Endothelial cell of umbilical vein (primary cell): ENCODE measurements around the gene ZNF362. TPM values are rescaled to one million over a fixed set of nuclear protein-coding genes. Genes with fewer than 3 reads are reported as not detected.

Source experiments
- BruUV-seq: library from RNA; stranded (reverse); fragments of 400-500 nt; replicated peaks from 2 replicates; lab custom pipeline; 2021; lab: Mats Ljungman, UMichigan
- CTCF ChIA-PET: fragments of 300-600, 350-600 bp; sonication (Branson Sonifier 250); formaldehyde crosslinking; loops from one replicate; lab custom pipeline; 2021; ENCODE audit warnings: antibody characterized with exemption, inconsistent platforms; lab: Charles Lee
- POLR2A ChIA-PET: fragments of 300-600, 350-600 bp; sonication (Branson Sonifier 250); formaldehyde crosslinking; loops from one replicate; lab custom pipeline; 2021; ENCODE audit warnings: antibody characterized with exemption, inconsistent platforms; lab: Charles Lee
- DNase-seq: peaks from one replicate; pipeline ENCODE4 v3.0.0-alpha.2; 2011; ENCODE audit warnings: low read depth, low spot score
- FAIRE-seq: peaks from 2 replicates; lab custom pipeline; 2011; peaks lifted over from hg19 to GRCh38; lab: Jason Lieb, UNC
- H2AFZ ChIP-seq: 2 replicates; pipeline ENCODE4 v1.6.0; 2012; ENCODE audit warnings: low read depth, low read length, control low read depth, inconsistent platforms
- H3K27ac ChIP-seq: 2 replicates; pipeline ENCODE4 v1.5.1; 2011; ENCODE audit warnings: low read depth, mild to moderate bottlenecking, control low read depth, low read length, moderate library complexity; ENCODE audit not compliant: insufficient read depth
- H3K27me3 ChIP-seq, 2 experiments: 2 replicates each; pipeline versions ENCODE4 v1.6.0 to v1.6.1; 2011; ENCODE audit warnings: low read length in 2 of 2, mixed read lengths in 1 of 2; ENCODE audit not compliant: control insufficient read depth in 2 of 2, insufficient read depth in 2 of 2
- H3K36me3 ChIP-seq, 2 experiments: 2 replicates in 1 of 2; 3 replicates in 1 of 2; pipeline ENCODE4 v1.5.1; 2011; ENCODE audit warnings: low read length in 2 of 2, mild to moderate bottlenecking in 1 of 2, moderate library complexity in 1 of 2; ENCODE audit not compliant: control insufficient read depth in 2 of 2, insufficient read depth in 2 of 2; ENCODE audit errors: extremely low read depth in 1 of 2
- H3K4me1 ChIP-seq: 3 replicates; pipeline ENCODE4 v1.5.1; 2011; ENCODE audit warnings: mild to moderate bottlenecking, low read length; ENCODE audit not compliant: control insufficient read depth, insufficient read depth; ENCODE audit errors: extremely low read depth
- H3K4me2 ChIP-seq: 2 replicates; pipeline ENCODE4 v1.6.1; 2011; ENCODE audit warnings: low read length, control low read depth, mixed read lengths; ENCODE audit not compliant: insufficient read depth
- H3K4me3 ChIP-seq, 3 experiments: fragments of 200-600 bp in 1 of 3; sonication (generic), shearing (Covaris generic) in 1 of 3; replicated peaks in 1 of 3; 2 replicates each; pipeline ENCODE4 v1.5.1; 2011 to 2016; ENCODE audit warnings: control low read depth in 3 of 3, low read length in 3 of 3, mild to moderate bottlenecking in 2 of 3, inconsistent platforms in 1 of 3, low read depth in 1 of 3, moderate library complexity in 1 of 3; ENCODE audit not compliant: insufficient read depth in 1 of 3
- H3K79me2 ChIP-seq: 2 replicates; pipeline ENCODE4 v1.6.0; 2012; ENCODE audit warnings: low read length, inconsistent platforms; ENCODE audit not compliant: control insufficient read depth, insufficient read depth
- H3K9ac ChIP-seq: replicated peaks from 2 replicates; pipeline ENCODE3; 2011; ENCODE audit warnings: low read length, control low read depth; ENCODE audit not compliant: insufficient read depth; ENCODE audit errors: extremely low read depth
- H3K9me1 ChIP-seq: replicated peaks from 3 replicates; pipeline ENCODE4 v1.6.0; 2011; ENCODE audit warnings: mild to moderate bottlenecking, low read length; ENCODE audit not compliant: control insufficient read depth, insufficient read depth; ENCODE audit errors: extremely low read depth
- H3K9me3 ChIP-seq: replicated peaks from 2 replicates; pipeline ENCODE4 v1.5.1; 2012; ENCODE audit warnings: low read length, inconsistent platforms; ENCODE audit not compliant: control insufficient read depth, insufficient read depth
- H4K20me1 ChIP-seq: replicated peaks from 2 replicates; pipeline ENCODE3; 2011; ENCODE audit warnings: mild to moderate bottlenecking, low read length; ENCODE audit not compliant: control insufficient read depth, insufficient read depth; ENCODE audit errors: extremely low read depth
- CTCF ChIP-seq, 2 donors: IDR thresholded peaks; 1 replicate in 1 of 2; 2 replicates in 1 of 2; pipeline ENCODE4 v1.5.1; 2011; ENCODE audit warnings: low read length in 2 of 2, mild to moderate bottlenecking in 2 of 2, moderate library complexity in 2 of 2, control low read depth in 1 of 2, inconsistent platforms in 1 of 2, low read depth in 1 of 2; ENCODE audit not compliant: insufficient read depth in 1 of 2; ENCODE audit errors: extremely low read depth in 1 of 2
- EZH2 ChIP-seq: IDR thresholded peaks from 2 replicates; pipeline ENCODE4 v1.6.1; 2012; ENCODE audit warnings: borderline replicate concordance, low read depth, mild to moderate bottlenecking, moderate library complexity, low read length, inconsistent platforms; ENCODE audit not compliant: severe bottlenecking
- FOS ChIP-seq: IDR thresholded peaks from 2 replicates; pipeline ENCODE4 v1.6.1; 2011; ENCODE audit warnings: mild to moderate bottlenecking, low read length, moderate library complexity, borderline replicate concordance; ENCODE audit not compliant: insufficient read depth
- GATA2 ChIP-seq: IDR thresholded peaks from 2 replicates; pipeline ENCODE4 v1.7.0; 2011; ENCODE audit warnings: low read depth, mild to moderate bottlenecking, moderate library complexity, mixed read lengths, low read length; ENCODE audit not compliant: insufficient read length, insufficient read depth
- JUN ChIP-seq: IDR thresholded peaks from 2 replicates; pipeline ENCODE4 v1.6.1; 2011; ENCODE audit warnings: borderline replicate concordance, low read depth; ENCODE audit not compliant: insufficient read length, insufficient read depth
- MAX ChIP-seq: IDR thresholded peaks from 2 replicates; pipeline ENCODE4 v1.6.1; 2011; ENCODE audit not compliant: insufficient read depth, insufficient read length
- MYC ChIP-seq: IDR thresholded peaks from one replicate; pipeline ENCODE4 v1.6.1; 2011; ENCODE audit warnings: mild to moderate bottlenecking, low read depth, low read length
- POLR2A ChIP-seq: IDR thresholded peaks from 2 replicates; pipeline ENCODE4 v1.6.1; 2012; ENCODE audit warnings: low read depth, mild to moderate bottlenecking, control low read depth, low read length
- POLR2AphosphoS5 ChIP-seq: IDR thresholded peaks from 2 replicates; pipeline ENCODE4 v1.6.1; 2012; ENCODE audit warnings: low read depth, mild to moderate bottlenecking, control low read depth, low read length, moderate library complexity; ENCODE audit not compliant: insufficient read depth
- dilution Hi-C: fragments of 300-500 bp; cut with MboI; formaldehyde crosslinking; loops from one replicate; pipeline ENCODE4 v1.15.0; 2019; ENCODE audit warnings: low sequenced_read_pairs; ENCODE audit not compliant: extremely low pct_ligation_motif_present
- intact Hi-C: fragments of 100-400 bp; cut with micrococcal nuclease; formaldehyde crosslinking; loops from one replicate; pipeline ENCODE4 v1.10.0; 2022
- polyA plus RNA-seq, 4 experiments: library from polyadenylated mRNA; depleted of rRNA in 3 of 4; stranded (reverse) in 3 of 4; unstranded in 1 of 4; fragments of >200 nt; gene quantifications; 2 replicates each; pipeline versions ENCODE4 v1.2.1 to v1.2.3, GENCODE V29; 2011 to 2012; ENCODE audit warnings: missing spikeins in 1 of 4
- total RNA-seq: library from RNA; stranded (reverse); gene quantifications from 2 replicates; pipeline ENCODE4 v1.2.3, GENCODE V29; 2021

Gene ZNF362
- total and polyA plus RNA-seq, 2 donors (not counting 3 experiments of a cell fraction or from before 2014, with no cell fraction given), result 28.4 to 35.3 TPM

GRCh38 chr1:33319949-33320618 lies 63.8 kb downstream of the ZNF362 start:
- no peak overlapping the region for H3K9ac ChIP-seq
- DNase-seq (no peak), FAIRE-seq (no peak)
- no peak overlapping the region for H3K4me2 ChIP-seq
- no peaks in the 10 kb centered on the region for H3K9me3 ChIP-seq
- no peak overlapping the region for H2AFZ ChIP-seq
- ChIA-PET POLR2A (interaction anchor here (1.6 kb wide), 1 partner anchor 9 kb away, joined by 4 read pairs; no protein-coding TSS in a partner anchor), CTCF (interaction anchor here (1.0 to 2.1 kb wide), 7 partner anchors 14 to 182 kb away, joined by 3 to 10 read pairs (median 4); no protein-coding TSS in a partner anchor)
- no peaks in the 10 kb centered on the region for H3K9me1 ChIP-seq
- H3K27ac ChIP-seq, result no peak overlapping the region
- no peak overlapping the region for H3K4me3 ChIP-seq
- no peaks in the 10 kb centered on the region for H3K4me1 ChIP-seq
- H3K79me2 ChIP-seq, result no peaks in the 10 kb centered on the region
- no peaks in the 10 kb centered on the region for H3K27me3 ChIP-seq
- intact Hi-C loops (no loop called here), dilution Hi-C loops (no loop called here)
- no peaks in the 10 kb centered on the region for H4K20me1 ChIP-seq
- BruUV-seq, result no TSS peak
- no peak for TF ChIP-seq MYC
- TF ChIP-seq JUN, result no peak
- no peak for TF ChIP-seq POLR2A
- TF ChIP-seq FOS, result no peak
- no peak for TF ChIP-seq GATA2
- TF ChIP-seq POLR2AphosphoS5, result no peak
- TF ChIP-seq CTCF (IDR thresholded peaks at IDR 0.05; ENCODE audit: extremely low read depth in 1 of 2, insufficient read depth in 1 of 2, low read depth in 1 of 2, low read length in 2 of 2), result no peak
- TF ChIP-seq MAX, result no peak
- no peak for TF ChIP-seq EZH2
- peaks cover 15 to 24% of the 10 kb centered on the region in 2 experiments for H3K36me3 ChIP-seq
